H1 (cell line): ENCODE measurements around the gene ZNF536. TPM values are rescaled to one million over a fixed set of nuclear protein-coding genes. Genes with fewer than 3 reads are reported as not detected.

Experiments used
- CTCF ChIA-PET: fragments of 300-600 bp; sonication (Branson Sonifier 250); formaldehyde crosslinking; loops from one replicate; lab custom pipeline; 2021; ENCODE audit not compliant: partially characterized antibody; lab: Charles Lee
- POLR2A ChIA-PET: fragments of 300-600 bp; sonication (Branson Sonifier 250); formaldehyde crosslinking; loops from one replicate; lab custom pipeline; 2021; ENCODE audit warnings: inconsistent platforms; ENCODE audit not compliant: partially characterized antibody; lab: Charles Lee
- DNase-seq, 2 experiments: peaks; one replicate each; pipeline versions ENCODE4 v3.0.0 to v3.0.0-alpha.2; 2010 to 2022; ENCODE audit warnings: low spot score in 2 of 2, low read depth in 1 of 2, mixed read lengths in 1 of 2
- FAIRE-seq: peaks from 2 replicates; lab custom pipeline; 2011; peaks lifted over from hg19 to GRCh38; lab: Jason Lieb, UNC
- H2AFZ ChIP-seq: 2 replicates; pipeline ENCODE4 v1.8.1; 2012; ENCODE audit warnings: low read length, inconsistent platforms
- H2AK5ac ChIP-seq: 2 replicates; pipeline ENCODE4 v1.6.1; 2013; ENCODE audit warnings: low read depth, low read length
- H2BK120ac ChIP-seq: replicated peaks from 2 replicates; pipeline ENCODE3; 2013; ENCODE audit warnings: low read depth, low read length, inconsistent platforms
- H2BK12ac ChIP-seq: 2 replicates; pipeline ENCODE4 v1.6.1; 2013; ENCODE audit warnings: low read depth, low read length
- H2BK15ac ChIP-seq: 2 replicates; pipeline ENCODE4 v1.6.1; 2013; ENCODE audit warnings: low read length
- H2BK20ac ChIP-seq: 2 replicates; pipeline ENCODE4 v1.6.1; 2013; ENCODE audit warnings: low read length
- H2BK5ac ChIP-seq: 2 replicates; pipeline ENCODE4 v1.6.1; 2013; ENCODE audit warnings: low read depth, low read length
- H3K14ac ChIP-seq: 2 replicates; pipeline ENCODE4 v1.6.1; 2013; ENCODE audit warnings: inconsistent platforms; ENCODE audit not compliant: insufficient read length
- H3K18ac ChIP-seq: 2 replicates; pipeline ENCODE4 v1.6.1; 2013; ENCODE audit warnings: low read length; ENCODE audit errors: extremely low read depth
- H3K23ac ChIP-seq: 2 replicates; pipeline ENCODE4 v1.6.1; 2013; ENCODE audit warnings: inconsistent platforms; ENCODE audit not compliant: insufficient read length
- H3K23me2 ChIP-seq: 2 replicates; pipeline ENCODE4 v1.6.1; 2013; ENCODE audit warnings: low read depth, low read length
- H3K27ac ChIP-seq: 2 replicates; pipeline ENCODE4 v1.6.1; 2011; ENCODE audit warnings: low read depth, low read length, inconsistent platforms
- H3K27me3 ChIP-seq, 4 experiments: replicated peaks in 1 of 4; 1 replicate in 1 of 4; 2 replicates in 3 of 4; pipeline versions ENCODE4 v1.6.1 to v1.8.1; 2011 to 2013; ENCODE audit warnings: low read length in 3 of 4, mild to moderate bottlenecking in 3 of 4, inconsistent platforms in 2 of 4, mixed read lengths in 2 of 4, moderate library complexity in 1 of 4; ENCODE audit not compliant: control insufficient read depth in 3 of 4, insufficient read depth in 3 of 4; ENCODE audit errors: extremely low read depth in 1 of 4
- H3K36me3 ChIP-seq, 4 experiments: 2 replicates each; pipeline versions ENCODE4 v1.6.1 to v1.8.1; 2011 to 2013; ENCODE audit warnings: mild to moderate bottlenecking in 4 of 4, low read length in 3 of 4, moderate library complexity in 2 of 4, control low read depth in 1 of 4, inconsistent platforms in 1 of 4; ENCODE audit not compliant: insufficient read depth in 4 of 4, control insufficient read depth in 2 of 4
- H3K4ac ChIP-seq: replicated peaks from 2 replicates; pipeline ENCODE3; 2013; ENCODE audit warnings: low read length, low read depth, mixed read lengths, inconsistent platforms; ENCODE audit not compliant: insufficient read length
- H3K4me1 ChIP-seq, 4 experiments: replicated peaks in 1 of 4; 1 replicate in 1 of 4; 2 replicates in 3 of 4; pipeline versions ENCODE4 v1.6.1 to v1.8.1; 2011 to 2013; ENCODE audit warnings: low read length in 3 of 4, inconsistent platforms in 2 of 4, mixed read lengths in 1 of 4; ENCODE audit not compliant: insufficient read depth in 4 of 4, control insufficient read depth in 3 of 4
- H3K4me2 ChIP-seq, 2 experiments: 2 replicates each; pipeline versions ENCODE4 v1.6.1 to v1.8.1; 2011 to 2013; ENCODE audit warnings: low read depth in 2 of 2, low read length in 2 of 2, control low read depth in 1 of 2, inconsistent platforms in 1 of 2, mild to moderate bottlenecking in 1 of 2; ENCODE audit not compliant: insufficient read depth in 1 of 2
- H3K4me3 ChIP-seq, 4 experiments: fragments of 200-600, 300-600 bp in 1 of 4; sonication (generic), shearing (Covaris generic), sonication (Bioruptor Twin) in 1 of 4; 2 replicates each; pipeline versions ENCODE4 v1.5.1 to v1.8.1; 2011 to 2016; ENCODE audit warnings: low read length in 4 of 4, low read depth in 3 of 4, control low read depth in 2 of 4, inconsistent platforms in 2 of 4, mild to moderate bottlenecking in 2 of 4, mixed read lengths in 1 of 4, moderate library complexity in 1 of 4; ENCODE audit not compliant: insufficient read depth in 2 of 4; ENCODE audit errors: extremely low read depth in 1 of 4
- H3K56ac ChIP-seq: replicated peaks from 2 replicates; pipeline ENCODE3; 2013; ENCODE audit warnings: low read depth, mild to moderate bottlenecking, mixed read lengths, low read length, inconsistent platforms; ENCODE audit not compliant: insufficient read length
- H3K79me1 ChIP-seq: 2 replicates; pipeline ENCODE4 v1.6.1; 2013; ENCODE audit warnings: low read depth, low read length, control low read depth
- H3K79me2 ChIP-seq, 2 experiments: 2 replicates each; pipeline versions ENCODE4 v1.6.1 to v1.8.1; 2012 to 2013; ENCODE audit warnings: low read length in 2 of 2, mild to moderate bottlenecking in 2 of 2, inconsistent platforms in 1 of 2; ENCODE audit not compliant: insufficient read depth in 2 of 2, control insufficient read depth in 1 of 2
- H3K9ac ChIP-seq, 4 experiments: replicated peaks in 1 of 4; 1 replicate in 1 of 4; 2 replicates in 3 of 4; pipeline versions ENCODE4 v1.6.1 to v1.8.1; 2011 to 2013; ENCODE audit warnings: low read depth in 3 of 4, low read length in 3 of 4, control low read depth in 2 of 4, mild to moderate bottlenecking in 2 of 4, moderate library complexity in 2 of 4, inconsistent platforms in 1 of 4; ENCODE audit errors: extremely low read depth in 1 of 4
- H3K9me3 ChIP-seq, 2 experiments: 2 replicates each; pipeline versions ENCODE4 v1.6.1 to v1.8.1; 2012 to 2013; ENCODE audit warnings: mild to moderate bottlenecking in 2 of 2, moderate library complexity in 2 of 2, control low read depth in 1 of 2, inconsistent platforms in 1 of 2, low read depth in 1 of 2, low read length in 1 of 2, mixed read lengths in 1 of 2; ENCODE audit not compliant: insufficient read depth in 2 of 2
- H4K20me1 ChIP-seq, 2 experiments: replicated peaks in 1 of 2; 2 replicates each; pipeline versions ENCODE3 to v1.8.1; 2011 to 2013; ENCODE audit warnings: inconsistent platforms in 2 of 2, low read length in 2 of 2, mild to moderate bottlenecking in 1 of 2; ENCODE audit not compliant: insufficient read depth in 2 of 2, control insufficient read depth in 1 of 2
- H4K5ac ChIP-seq: 2 replicates; pipeline ENCODE4 v1.6.1; 2013; ENCODE audit warnings: low read length, low read depth, mixed read lengths, inconsistent platforms; ENCODE audit not compliant: insufficient read length
- H4K8ac ChIP-seq: 2 replicates; pipeline ENCODE4 v1.8.0; 2013; ENCODE audit warnings: mild to moderate bottlenecking, moderate library complexity, low read length, inconsistent platforms; ENCODE audit not compliant: insufficient read depth; ENCODE audit errors: extremely low read depth
- H4K91ac ChIP-seq: replicated peaks from 2 replicates; pipeline ENCODE3; 2013; ENCODE audit warnings: low read length, mixed read lengths, inconsistent platforms; ENCODE audit not compliant: insufficient read length
- CHD1 ChIP-seq: IDR thresholded peaks from 2 replicates; pipeline ENCODE4 v1.6.1; 2012; ENCODE audit warnings: low read depth, low read length, improper control_type of control experiment
- NRF1 ChIP-seq: IDR thresholded peaks from 2 replicates; pipeline ENCODE4 v1.6.1; 2011; ENCODE audit warnings: mild to moderate bottlenecking, low read depth, low read length, improper control_type of control experiment
- RBBP5 ChIP-seq: IDR thresholded peaks from 2 replicates; pipeline ENCODE4 v1.7.1; 2012; ENCODE audit warnings: low read depth, mild to moderate bottlenecking, inconsistent platforms, low read length, moderate library complexity, borderline replicate concordance
- SP2 ChIP-seq: IDR thresholded peaks from 2 replicates; pipeline ENCODE4 v1.6.1; 2012; ENCODE audit warnings: mild to moderate bottlenecking, low read length, inconsistent platforms
- SUZ12 ChIP-seq: fragments of 200-600 bp; sonication (generic); IDR thresholded peaks from 2 replicates; pipeline ENCODE4 v1.6.1; 2012; ENCODE audit warnings: mild to moderate bottlenecking, inconsistent platforms, low read length, moderate library complexity, mixed read lengths
- WGBS, 2 experiments: shearing (Covaris generic) in 1 of 2; methylation state at CpG; one replicate each; pipeline versions ENCODE4 v1.1.6 to v1.1.7; 2013 to 2015; ENCODE audit warnings: low lambda C conversion rate in 2 of 2, mixed read lengths in 2 of 2, inconsistent platforms in 1 of 2, low coverage in 1 of 2, missing lambda C conversion rate in 1 of 2; ENCODE audit not compliant: insufficient replicate concordance in 2 of 2, insufficient coverage in 1 of 2, insufficient read length in 1 of 2; ENCODE audit errors: extremely low coverage in 1 of 2, missing lambda C conversion rate in 1 of 2; 5-methylcytosine and 5-hydroxymethylcytosine counted together
- polyA plus RNA-seq, 7 experiments: library from polyadenylated mRNA; depleted of rRNA in 3 of 7; stranded (reverse) in 5 of 7; unstranded in 2 of 7; fragments of >200 nt in 5 of 7; fragments of 200-250 nt in 2 of 7; gene quantifications; 1 replicate in 5 of 7; 2 replicates in 1 of 7; 4 replicates in 1 of 7; pipeline versions ENCODE4 v1.2.1 to v1.2.3, GENCODE V29; 2011 to 2013; ENCODE audit warnings: missing spikeins in 2 of 7, mixed read lengths in 2 of 7
- total RNA-seq: library from RNA; stranded (reverse); fragmentation: NEBNext Ultra II Directional; extraction: Animal tissue kit (Norgen Biotek cat#: 25700); gene quantifications from 2 replicates; pipeline ENCODE4 v1.2.1, GENCODE V29; 2021

ZNF536 gene
- total and polyA plus RNA-seq, 2 of the 8 experiments (the other 6 are each of a cell fraction or from before 2014, with no cell fraction given): 0.09 to 0.11 TPM

GRCh38 chr19:30355586-30355985 lies 16.6 kb upstream of the ZNF536 start:
- CTCF ChIA-PET: no interaction called here
- FAIRE-seq: no peak
- no peaks in the 10 kb centered on the region for H4K20me1 ChIP-seq

More at GRCh38 chr19:30355586-30355985, 16.6 kb upstream of the ZNF536 start:
- no peaks in the 10 kb centered on the region; the same call in 1 of the 2 replicates for H3K79me1 ChIP-seq
- H3K9me3 ChIP-seq: no peaks in the 10 kb centered on the region
- H3K4ac ChIP-seq: no peak overlapping the region
- H3K27me3 ChIP-seq: no peaks in the 10 kb centered on the region
- H2BK20ac ChIP-seq: no peak overlapping the region
- no peak overlapping the region for H4K5ac ChIP-seq
- H2BK120ac ChIP-seq: no peak overlapping the region
- no peak for TF ChIP-seq RBBP5
- no peak for TF ChIP-seq NRF1
- TF ChIP-seq CHD1: no peak
- TF ChIP-seq SUZ12: no peak
- TF ChIP-seq SP2: no peak
- no peak overlapping the region for H2AK5ac ChIP-seq
- POLR2A ChIA-PET: no interaction called here
- H3K4me2 ChIP-seq: no peak overlapping the region
- H3K56ac ChIP-seq: no peak overlapping the region
- DNase-seq: no peak
- no peak overlapping the region for H4K8ac ChIP-seq
- H3K4me3 ChIP-seq: no peak overlapping the region
- no peaks in the 10 kb centered on the region for H3K79me2 ChIP-seq
- H3K18ac ChIP-seq: no peak overlapping the region
- WGBS, 2 experiments: 84% methylated on average over 5 of the region's 5 CpGs; no CpG with 5 or more reads in 1 of the 2 experiments
- no peak overlapping the region for H2BK12ac ChIP-seq
- no peak overlapping the region for H2AFZ ChIP-seq
- H3K27ac ChIP-seq: no peak overlapping the region
- no peaks in the 10 kb centered on the region for H3K23me2 ChIP-seq
- H3K23ac ChIP-seq: no peak overlapping the region
- H3K36me3 ChIP-seq: no peaks in the 10 kb centered on the region
- H2BK5ac ChIP-seq: no peak overlapping the region
- H3K9ac ChIP-seq: no peak overlapping the region
- no peak overlapping the region for H2BK15ac ChIP-seq
- H4K91ac ChIP-seq: no peak overlapping the region
- H3K4me1 ChIP-seq: peaks cover 7 to 19% (median 10%) of the 10 kb centered on the region in 4 experiments; a peak in 5 of 7 replicates
- no peak overlapping the region for H3K14ac ChIP-seq
